ENCODE data around the gene FBXL16.

FBXL16 gene

GRCh38 chr16:677316-678190 is 28.0 kb downstream of the FBXL16 start:
- Histone ChIP-seq H3K36me3 (ENCODE audit: control insufficient read depth, insufficient read depth, low read length) (peaks cover 21% of the 10 kb centered on the region), H3K4me3 (replicated peaks; ENCODE audit: low read depth, low read length) (no peak overlapping the region), H3K27me3 (replicated peaks; ENCODE audit: control insufficient read depth, insufficient read depth, low read length) (no peaks in the 10 kb centered on the region)
- no peak for TF ChIP-seq CTCF (IDR thresholded peaks at IDR 0.05; ENCODE audit: insufficient read depth, low read length, poor library complexity, severe bottlenecking)
- DNase-seq (ENCODE audit: extremely low read depth, insufficient read length) = no peak

- H3K36me3 ChIP-seq (ENCODE audit: control insufficient read depth, insufficient read depth, low read length) = peaks cover 19% of the 10 kb centered on the region
- TF ChIP-seq CTCF (IDR thresholded peaks at IDR 0.05; ENCODE audit: insufficient read depth, low read length, poor library complexity, severe bottlenecking) = no peak
- H3K4me3 ChIP-seq (replicated peaks; ENCODE audit: low read depth, low read length) = no peak overlapping the region
- no peak for DNase-seq (ENCODE audit: extremely low read depth, insufficient read length)
- no peaks in the 10 kb centered on the region for H3K27me3 ChIP-seq (replicated peaks; ENCODE audit: control insufficient read depth, insufficient read depth, low read length)
Measured at GRCh38 chr16:676913-677312, 28.7 kb downstream of the FBXL16 start.

- Histone ChIP-seq H3K27me3 (replicated peaks; ENCODE audit: control insufficient read depth, insufficient read depth, low read length) (no peaks in the 10 kb centered on the region), H3K4me3 (replicated peaks; ENCODE audit: low read depth, low read length) (no peak overlapping the region), H3K36me3 (ENCODE audit: control insufficient read depth, insufficient read depth, low read length) (peaks cover 16% of the 10 kb centered on the region)
- DNase-seq (ENCODE audit: extremely low read depth, insufficient read length) = no peak
- TF ChIP-seq CTCF (IDR thresholded peaks at IDR 0.05; ENCODE audit: insufficient read depth, low read length, poor library complexity, severe bottlenecking) = no peak
Measured at GRCh38 chr16:676565-676902, 29.1 kb downstream of the FBXL16 start.

GRCh38 chr16:675884-676564 is 29.6 kb downstream of the FBXL16 start:
- Histone ChIP-seq H3K27me3 (replicated peaks; ENCODE audit: control insufficient read depth, insufficient read depth, low read length) (no peaks in the 10 kb centered on the region), H3K4me3 (replicated peaks; ENCODE audit: low read depth, low read length) (no peak overlapping the region), H3K36me3 (ENCODE audit: control insufficient read depth, insufficient read depth, low read length) (peaks cover 19% of the 10 kb centered on the region)
- DNase-seq (ENCODE audit: extremely low read depth, insufficient read length) = no peak
- no peak for TF ChIP-seq CTCF (IDR thresholded peaks at IDR 0.05; ENCODE audit: insufficient read depth, low read length, poor library complexity, severe bottlenecking)

- Histone ChIP-seq H3K36me3 (ENCODE audit: control insufficient read depth, insufficient read depth, low read length) (peaks cover 23% of the 10 kb centered on the region), H3K4me3 (replicated peaks; ENCODE audit: low read depth, low read length) (no peak within 1 kb of the TSS), H3K27me3 (replicated peaks; ENCODE audit: control insufficient read depth, insufficient read depth, low read length) (no peaks in the 10 kb centered on the region)
- no peak for DNase-seq (ENCODE audit: extremely low read depth, insufficient read length)
- TF ChIP-seq CTCF (IDR thresholded peaks at IDR 0.05; ENCODE audit: insufficient read depth, low read length, poor library complexity, severe bottlenecking) = no peak
Measured at GRCh38 chr16:674968-675883, 30.4 kb downstream of the FBXL16 start, which contains the start of gene RHBDL1. TSS of gene RHBDL1 (plus strand) at chr16:675671. CDS start at chr16:675791, 120 bp downstream.

All from GM06990 (cell line).